ENCODE results near the gene SNUPN. TPM values are rescaled to one million over a fixed set of nuclear protein-coding genes. Genes with fewer than 3 reads are reported as not detected.

Gene SNUPN
- total RNA-seq, 2 experiments from 2014 or later: 28.2 to 28.5 TPM

DNA sequence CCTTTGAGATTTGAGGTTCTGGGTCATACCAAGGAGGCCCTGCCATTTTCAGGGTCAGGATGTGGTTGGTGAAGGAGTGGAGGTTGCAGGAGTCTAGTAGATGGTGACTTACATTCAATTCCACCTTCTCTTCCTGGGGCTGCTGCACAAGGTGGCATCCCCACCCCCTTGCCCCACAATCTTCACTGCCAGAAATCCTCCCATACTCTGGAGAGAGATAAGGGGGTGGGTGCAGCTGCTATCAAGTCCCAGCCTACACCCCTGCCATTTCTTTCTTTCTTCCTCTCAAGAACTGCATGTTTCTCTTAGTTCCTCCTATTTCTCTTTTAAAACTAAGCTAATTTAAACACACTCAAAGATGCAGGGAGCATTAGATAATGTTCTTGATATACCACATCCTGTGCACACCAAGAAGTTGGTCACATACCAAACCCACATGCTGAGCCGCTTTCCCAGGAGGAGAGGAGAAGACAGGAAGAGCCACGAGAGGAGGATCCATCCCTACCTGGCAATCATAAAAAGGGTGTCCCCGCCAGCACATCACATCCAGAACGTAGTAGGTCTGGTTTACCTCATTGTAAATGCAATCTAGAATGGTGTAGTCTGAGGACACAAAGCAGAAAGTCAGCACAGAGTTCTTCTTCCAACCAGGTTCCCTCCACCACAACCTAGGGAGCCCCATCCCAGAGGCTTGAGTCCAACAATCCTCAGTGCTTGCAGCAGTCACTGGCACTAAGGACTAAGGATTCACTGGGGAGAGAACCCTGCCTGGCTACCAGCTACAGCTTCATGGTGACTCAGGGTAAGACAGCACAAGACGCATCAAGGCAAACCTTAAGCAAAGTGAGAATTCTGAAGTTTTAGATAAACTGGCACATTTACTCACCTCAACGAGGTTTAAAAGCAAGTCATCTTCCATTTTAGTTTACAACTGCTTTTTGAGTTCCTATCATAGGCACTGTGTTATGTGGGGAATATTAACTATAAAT is 18.5 kb downstream of the SNUPN start:
- ATAC-seq (peak; percentile 81), DNase-seq (peak; percentile 62)
- H3K27me3 Mint-ChIP-seq: no peaks in the 10 kb centered on the region
- H3K4me1 Mint-ChIP-seq (ENCODE audit: low read depth): peaks cover 39% of the 10 kb centered on the region
- peak overlapping the region; percentile 89 for H3K27ac Mint-ChIP-seq
- peaks cover 50% of the 10 kb centered on the region for H3K36me3 Mint-ChIP-seq (ENCODE audit: low read depth)
- POLR2A ChIA-PET: interaction anchor here (0.6 to 2.6 kb wide), 6 partner anchors 9 to 153 kb away, joined by 3 to 14 read pairs (median 4); partner anchors contain the start of genes IMP3 and SNUPN
- H3K9me3 Mint-ChIP-seq: no peaks in the 10 kb centered on the region
- TF ChIP-seq, protein P1, sequence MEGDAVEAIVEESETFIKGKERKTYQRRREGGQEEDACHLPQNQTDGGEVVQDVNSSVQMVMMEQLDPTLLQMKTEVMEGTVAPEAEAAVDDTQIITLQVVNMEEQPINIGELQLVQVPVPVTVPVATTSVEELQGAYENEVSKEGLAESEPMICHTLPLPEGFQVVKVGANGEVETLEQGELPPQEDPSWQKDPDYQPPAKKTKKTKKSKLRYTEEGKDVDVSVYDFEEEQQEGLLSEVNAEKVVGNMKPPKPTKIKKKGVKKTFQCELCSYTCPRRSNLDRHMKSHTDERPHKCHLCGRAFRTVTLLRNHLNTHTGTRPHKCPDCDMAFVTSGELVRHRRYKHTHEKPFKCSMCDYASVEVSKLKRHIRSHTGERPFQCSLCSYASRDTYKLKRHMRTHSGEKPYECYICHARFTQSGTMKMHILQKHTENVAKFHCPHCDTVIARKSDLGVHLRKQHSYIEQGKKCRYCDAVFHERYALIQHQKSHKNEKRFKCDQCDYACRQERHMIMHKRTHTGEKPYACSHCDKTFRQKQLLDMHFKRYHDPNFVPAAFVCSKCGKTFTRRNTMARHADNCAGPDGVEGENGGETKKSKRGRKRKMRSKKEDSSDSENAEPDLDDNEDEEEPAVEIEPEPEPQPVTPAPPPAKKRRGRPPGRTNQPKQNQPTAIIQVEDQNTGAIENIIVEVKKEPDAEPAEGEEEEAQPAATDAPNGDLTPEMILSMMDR (IDR thresholded peaks at IDR 0.05): no peak
- CTCF ChIA-PET: interaction anchor here (0.7 to 1.8 kb wide), 6 partner anchors 10 to 28 kb away, joined by 3 to 13 read pairs (median 4); partner anchors contain the start of genes PTPN9 and SNUPN
- intact Hi-C loops (cut with micrococcal nuclease): no loop called here
- H3K4me3 Mint-ChIP-seq: peak overlapping the region; percentile 12

DNA sequence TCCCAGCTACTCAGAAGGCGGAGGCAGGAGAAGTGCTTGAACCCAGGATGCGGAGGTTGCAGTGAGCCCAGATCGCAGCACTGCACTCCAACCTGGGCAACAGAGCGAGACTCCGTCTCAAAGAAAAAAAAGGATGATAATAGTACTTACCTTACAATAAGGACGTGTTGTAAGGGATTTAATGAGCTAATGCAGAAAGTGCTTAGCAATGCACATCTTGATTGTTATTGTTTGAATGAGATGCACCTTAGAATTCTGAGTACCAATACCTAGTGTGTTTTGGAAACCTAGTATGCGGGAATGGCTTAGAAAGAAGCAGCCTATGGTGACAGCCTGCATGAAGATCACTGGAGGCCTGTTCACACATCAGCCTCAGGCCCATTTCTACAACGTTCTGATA is 19.5 kb downstream of the SNUPN start:
- Mint-ChIP-seq H3K4me1 (ENCODE audit: low read depth) (peaks cover 39% of the 10 kb centered on the region), H3K9me3 (no peaks in the 10 kb centered on the region), H3K27ac (peak overlapping the region; percentile 89), H3K4me3 (peak overlapping the region; percentile 2), H3K36me3 (ENCODE audit: low read depth) (peaks cover 57% of the 10 kb centered on the region), H3K27me3 (no peaks in the 10 kb centered on the region)
- TF ChIP-seq, protein P1 (IDR thresholded peaks at IDR 0.05): no peak
- POLR2A ChIA-PET: interaction anchor here (1.3 to 2.6 kb wide), 5 partner anchors 8 to 152 kb away, joined by 3 to 14 read pairs (median 4); partner anchors contain the start of gene IMP3
- CTCF ChIA-PET: interaction anchor here (0.7 to 1.3 kb wide), 4 partner anchors 9 to 41 kb away, joined by 3 to 4 read pairs (median 4); partner anchors contain the start of genes PTPN9 and SNX33
- DNase-seq (no peak), ATAC-seq (no peak)
- intact Hi-C loops (cut with micrococcal nuclease): no loop called here

DNA sequence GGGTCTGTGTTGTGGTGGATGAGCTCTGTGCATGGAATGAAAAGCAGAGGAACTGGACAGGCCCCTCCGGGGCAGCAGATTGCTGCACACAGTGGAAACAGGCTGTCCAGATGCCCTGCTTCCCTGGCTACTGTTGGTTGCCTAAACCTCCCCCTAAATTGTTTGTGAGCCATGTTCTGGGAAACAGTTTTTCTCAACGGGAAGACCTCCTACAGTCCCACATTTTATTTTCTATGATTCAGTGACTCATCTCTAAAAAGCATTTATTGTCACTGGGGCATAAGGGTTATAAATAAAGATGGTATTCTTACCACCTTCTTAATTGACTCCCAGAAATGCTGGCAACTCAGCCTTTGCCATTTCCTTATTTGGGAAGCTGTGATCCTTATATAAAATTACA is 26.1 kb downstream of the SNUPN start:
- peaks cover 25% of the 10 kb centered on the region for H3K4me1 Mint-ChIP-seq (ENCODE audit: low read depth)
- no peak overlapping the region for H3K27ac Mint-ChIP-seq

DNA sequence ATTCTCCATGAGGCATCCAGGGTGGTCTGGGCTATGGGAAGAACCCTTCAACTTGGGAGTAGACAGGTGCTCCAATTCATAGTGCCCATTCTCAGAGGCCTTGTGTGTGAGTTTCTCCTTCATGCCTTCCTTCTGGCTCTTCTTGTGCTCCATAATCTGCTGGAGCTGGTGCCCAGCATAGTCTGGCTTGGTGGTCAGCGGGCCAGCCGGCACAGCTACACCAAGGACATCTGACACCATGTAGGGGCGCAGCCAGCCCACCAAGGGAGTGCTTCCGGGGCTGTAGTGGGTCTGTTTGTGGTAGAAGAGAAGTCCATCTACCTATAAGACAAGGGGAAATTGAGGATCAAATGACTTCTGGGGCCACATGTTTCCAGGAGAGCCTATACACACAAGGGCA is 27.2 kb downstream of the SNUPN start:
- peaks cover 47% of the 10 kb centered on the region for H3K36me3 Mint-ChIP-seq (ENCODE audit: low read depth)

More for the DNA sequence above, 26.1 kb downstream of the SNUPN start:
- ATAC-seq (no peak), DNase-seq (no peak)
- no peaks in the 10 kb centered on the region for H3K27me3 Mint-ChIP-seq
- TF ChIP-seq, protein P1 (IDR thresholded peaks at IDR 0.05): no peak
- H3K4me3 Mint-ChIP-seq: no peak overlapping the region
- ChIA-PET POLR2A (interaction anchor here (0.6 to 3.8 kb wide), 3 partner anchors 21 to 58 kb away, joined by 3 to 18 read pairs (median 3); partner anchors contain the start of gene PTPN9), CTCF (interaction anchor here (1.8 to 3.4 kb wide), 2 partner anchors 19 to 41 kb away, joined by 4 to 10 read pairs; partner anchors contain the start of gene IMP3)
- H3K9me3 Mint-ChIP-seq: no peaks in the 10 kb centered on the region
- intact Hi-C loops (cut with micrococcal nuclease): no loop called here
- H3K36me3 Mint-ChIP-seq (ENCODE audit: low read depth): peaks cover 46% of the 10 kb centered on the region

More for the DNA sequence above, 27.2 kb downstream of the SNUPN start:
- H3K9me3 Mint-ChIP-seq: no peaks in the 10 kb centered on the region
- intact Hi-C loops (cut with micrococcal nuclease): no loop called here
- TF ChIP-seq, protein P1 (IDR thresholded peaks at IDR 0.05): no peak
- CTCF ChIA-PET: interaction anchor here (1.2 to 3.4 kb wide), 13 partner anchors 11 to 231 kb away, joined by 3 to 10 read pairs (median 4); partner anchors contain the start of genes IMP3 and SNUPN
- H3K27ac Mint-ChIP-seq: peak overlapping the region; percentile 84
- POLR2A ChIA-PET: interaction anchor here (0.8 to 3.8 kb wide), 4 partner anchors 8 to 145 kb away, joined by 3 to 18 read pairs (median 10); partner anchors contain the start of gene PTPN9
- ATAC-seq: no peak
- DNase-seq: no peak
- no peak overlapping the region for H3K4me3 Mint-ChIP-seq
- no peaks in the 10 kb centered on the region for H3K27me3 Mint-ChIP-seq
- peaks cover 25% of the 10 kb centered on the region for H3K4me1 Mint-ChIP-seq (ENCODE audit: low read depth)

Measured in activated CD8-positive, alpha-beta T cell treated with anti-CD3 and anti-CD28 coated beads for 36 hours (primary cell).